ENCODE data around the gene TAOK1. TPM values are rescaled to one million over a fixed set of nuclear protein-coding genes. Genes with fewer than 3 reads are reported as not detected.

The TAOK1 gene
- total and polyA plus RNA-seq, 2 donors (not counting 1 experiment from before 2014, with no cell fraction given), result 9.8 to 80.7 TPM

GRCh38 chr17:29567304-29567553 is 177.1 kb downstream of the TAOK1 start:
- CTCF ChIA-PET, result interaction anchor here (1.0 to 24.3 kb wide), 10 partner anchors 9 to 197 kb away, joined by 4 to 336 read pairs (median 6); partner anchors contain the start of gene ANKRD13B
- peaks cover 23% of the 10 kb centered on the region for H3K79me2 ChIP-seq (ENCODE audit: control insufficient read depth, insufficient read depth, low read length)
- peak overlapping the region in 4 of 5 experiments; percentile 64 to 99 (median 78) for H3K4me3 ChIP-seq (ENCODE audit: control extremely low read depth in 1 of 5, extremely low read depth in 1 of 5, insufficient read depth in 1 of 5, low read depth in 2 of 5, low read length in 4 of 5)
- H3K9ac ChIP-seq (ENCODE audit: low read length), result peak overlapping the region; percentile 82
- H4K20me1 ChIP-seq (ENCODE audit: control insufficient read depth, insufficient read depth, low read length, poor library complexity, severe bottlenecking), result no peaks in the 10 kb centered on the region
- no peaks in the 10 kb centered on the region for H3K27me3 ChIP-seq (replicated peaks in 1 of 4; ENCODE audit: control extremely low read depth in 1 of 4, control insufficient read depth in 3 of 4, insufficient read depth in 4 of 4, low read length in 3 of 4)
- Mint-ChIP-seq H3K4me1 (peaks cover 45% of the 10 kb centered on the region), H3K27ac (peak overlapping the region; percentile 97), H3K27me3 (no peaks in the 10 kb centered on the region), H3K4me3 (peak overlapping the region; percentile 99), H3K9me3 (ENCODE audit: insufficient read depth) (no peaks in the 10 kb centered on the region)
- peak overlapping the region; percentile 87 for H2AFZ ChIP-seq (ENCODE audit: insufficient read depth, low read depth, low read length, poor library complexity, severe bottlenecking)
- TF ChIP-seq EZH2 (IDR thresholded peaks at IDR 0.05; ENCODE audit: borderline replicate concordance, insufficient read depth, low read depth, low read length, poor library complexity, severe bottlenecking) (no peak), CTCF (IDR thresholded peaks at IDR 0.05) (no peak)
- H3K4me2 ChIP-seq (replicated peaks; ENCODE audit: low read depth, low read length, poor library complexity, severe bottlenecking), result peak overlapping the region; percentile 100
- H3K36me3 ChIP-seq (replicated peaks in 1 of 2; ENCODE audit: control extremely low read depth in 1 of 2, control insufficient read depth in 1 of 2, extremely low read depth in 1 of 2, insufficient read depth in 2 of 2, low read length in 1 of 2), result peaks cover 0 to 6% of the 10 kb centered on the region in 2 experiments
- WGBS (ENCODE audit: insufficient coverage), result 0% methylated on average over 27 of the region's 27 CpGs
- ATAC-seq (ENCODE audit: low read depth) (peak; percentile 9), DNase-seq (peak; percentile 80)
- intact Hi-C loops (cut with micrococcal nuclease), result loop anchor here (5.0 to 10.0 kb wide), 7 partner anchors 155 to 922 kb away; partner anchors contain the start of genes BLTP2, NUFIP2, PHF12 and SSH2
- peaks cover 37 to 47% of the 10 kb centered on the region in 2 donors for H3K4me1 ChIP-seq (ENCODE audit: control insufficient read depth in 2 of 2, insufficient read depth in 2 of 2, low read length in 2 of 2)
- POLR2A ChIA-PET, result interaction anchor here (0.8 to 2.9 kb wide), 5 partner anchors 10 to 56 kb away, joined by 3 to 12 read pairs (median 4); partner anchors contain the start of genes ANKRD13B and CORO6
- H3K27ac ChIP-seq (ENCODE audit: low read length in 2 of 2), result peak overlapping the region; percentile 38 to 76
- H3K9me3 ChIP-seq (ENCODE audit: control extremely low read depth in 1 of 3, control insufficient read depth in 2 of 3, insufficient read depth in 1 of 3, low read length in 2 of 3), result no peaks in the 10 kb centered on the region

Data from B cell (primary cell).